ENCODE measurements around the gene MLXIP.

The MLXIP gene

DNA sequence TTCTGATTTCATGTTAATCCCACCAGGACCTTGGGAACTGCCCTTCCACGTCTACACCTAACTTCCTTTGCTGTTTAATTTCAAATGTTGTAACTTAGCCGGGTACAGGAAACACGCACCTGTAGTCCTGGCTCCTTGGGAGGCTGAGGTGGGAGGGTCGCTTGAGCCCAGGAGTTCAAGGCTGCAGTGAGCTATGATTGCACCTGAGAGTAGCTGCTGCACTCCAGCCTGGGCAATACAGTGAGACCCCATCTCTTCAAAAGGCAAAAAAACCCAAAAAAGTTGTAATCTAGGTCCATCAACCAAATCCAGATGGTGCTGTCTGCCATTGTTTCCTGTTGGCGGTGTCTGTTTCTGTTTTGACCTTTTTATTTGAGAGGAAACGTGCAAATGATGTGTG lies 42.4 kb upstream of the MLXIP start:
- Histone ChIP-seq H3K4me3 (ENCODE audit: low read depth, low read length) (no peak overlapping the region), H3K36me3 (ENCODE audit: control insufficient read depth in 2 of 2, insufficient read depth in 1 of 2, low read length in 2 of 2) (peaks cover 34 to 48% of the 10 kb centered on the region in 2 experiments; a peak in 2 of 3 replicates), H3K9me3 (ENCODE audit: control insufficient read depth, insufficient read depth, low read depth, low read length) (no peaks in the 10 kb centered on the region), H3K27ac (ENCODE audit: extremely low read depth, low read depth, low read length) (no peak overlapping the region), H3K4me1 (ENCODE audit: control insufficient read depth, insufficient read depth, low read length) (no peaks in the 10 kb centered on the region; the same call in 1 of the 2 replicates)
- ChIA-PET CTCF (no interaction called here), POLR2A (interaction anchor here (0.6 kb wide), 1 partner anchor 138 kb away, joined by 5 read pairs; no protein-coding TSS in a partner anchor)
- peak; percentile 84 for TF ChIP-seq ZNF121 (tag by site-specific recombination; IDR thresholded peaks at IDR 0.05)
- no peak for TF ChIP-seq ZNF610 (tag by site-specific recombination; IDR thresholded peaks at IDR 0.05; ENCODE audit: borderline replicate concordance)
- TF ChIP-seq KLF16 (tag by site-specific recombination; IDR thresholded peaks at IDR 0.05): no peak

DNA sequence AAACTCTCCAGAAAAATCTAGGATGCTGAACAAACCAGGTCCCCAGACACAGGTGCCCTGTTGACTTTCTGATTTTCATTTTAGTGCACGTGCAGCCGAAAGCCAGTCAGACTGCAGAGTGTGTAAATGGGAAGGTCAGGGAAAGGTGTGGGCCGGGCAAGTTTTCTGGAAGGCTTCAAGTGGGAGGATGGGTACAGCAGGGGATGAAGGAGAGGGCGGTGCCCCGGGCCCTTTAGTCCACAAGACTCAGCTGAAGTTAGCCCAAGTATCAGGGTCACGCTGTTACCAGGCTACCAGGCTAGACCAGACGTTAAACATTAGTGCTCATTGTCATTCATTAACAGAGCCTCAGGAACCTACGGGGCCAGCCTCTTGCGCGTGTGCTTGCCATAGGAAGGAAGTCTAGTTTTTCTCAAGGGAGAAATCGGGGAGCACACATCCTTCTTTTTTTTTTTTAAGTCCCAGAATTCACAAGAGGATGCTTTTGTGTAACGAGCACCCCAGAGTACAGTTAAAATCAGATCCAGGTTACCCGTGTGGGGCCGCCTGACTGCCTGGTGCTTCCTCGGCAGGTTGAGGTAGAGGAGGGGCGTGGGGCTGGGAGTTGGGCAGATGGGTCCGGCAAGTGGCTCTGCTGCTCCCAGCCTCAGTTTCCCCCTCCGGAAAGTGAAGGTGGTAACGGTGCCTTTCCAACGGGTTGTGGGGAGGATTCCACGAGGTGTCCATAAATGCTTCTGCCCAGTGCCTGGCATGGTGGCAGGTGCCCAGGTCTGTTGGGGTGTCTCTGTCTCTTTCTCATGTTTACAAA lies 37.8 kb upstream of the MLXIP start:
- ChIA-PET POLR2A (no interaction called here), CTCF (no interaction called here)
- Histone ChIP-seq H3K27ac (ENCODE audit: extremely low read depth, low read depth, low read length) (no peak overlapping the region), H3K9me3 (ENCODE audit: control insufficient read depth, insufficient read depth, low read depth, low read length) (no peaks in the 10 kb centered on the region), H3K36me3 (ENCODE audit: control insufficient read depth in 2 of 2, insufficient read depth in 1 of 2, low read length in 2 of 2) (peaks cover 59 to 63% of the 10 kb centered on the region in 2 experiments; a peak in 2 of 3 replicates), H3K4me3 (ENCODE audit: low read depth, low read length) (no peak overlapping the region), H3K4me1 (ENCODE audit: control insufficient read depth, insufficient read depth, low read length) (no peaks in the 10 kb centered on the region)
- TF ChIP-seq ZNF266 (tag by site-specific recombination; IDR thresholded peaks at IDR 0.05; ENCODE audit: low read depth): no peak
- TF ChIP-seq, protein P1, sequence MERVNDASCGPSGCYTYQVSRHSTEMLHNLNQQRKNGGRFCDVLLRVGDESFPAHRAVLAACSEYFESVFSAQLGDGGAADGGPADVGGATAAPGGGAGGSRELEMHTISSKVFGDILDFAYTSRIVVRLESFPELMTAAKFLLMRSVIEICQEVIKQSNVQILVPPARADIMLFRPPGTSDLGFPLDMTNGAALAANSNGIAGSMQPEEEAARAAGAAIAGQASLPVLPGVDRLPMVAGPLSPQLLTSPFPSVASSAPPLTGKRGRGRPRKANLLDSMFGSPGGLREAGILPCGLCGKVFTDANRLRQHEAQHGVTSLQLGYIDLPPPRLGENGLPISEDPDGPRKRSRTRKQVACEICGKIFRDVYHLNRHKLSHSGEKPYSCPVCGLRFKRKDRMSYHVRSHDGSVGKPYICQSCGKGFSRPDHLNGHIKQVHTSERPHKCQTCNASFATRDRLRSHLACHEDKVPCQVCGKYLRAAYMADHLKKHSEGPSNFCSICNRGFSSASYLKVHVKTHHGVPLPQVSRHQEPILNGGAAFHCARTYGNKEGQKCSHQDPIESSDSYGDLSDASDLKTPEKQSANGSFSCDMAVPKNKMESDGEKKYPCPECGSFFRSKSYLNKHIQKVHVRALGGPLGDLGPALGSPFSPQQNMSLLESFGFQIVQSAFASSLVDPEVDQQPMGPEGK (tag by site-specific recombination; IDR thresholded peaks at IDR 0.05): no peak
- TF ChIP-seq TCF7L2 (IDR thresholded peaks at IDR 0.05; ENCODE audit: borderline replicate concordance, low read depth, low read length): no peak
- no peak for TF ChIP-seq ZFP3 (tag by site-specific recombination; IDR thresholded peaks at IDR 0.05; ENCODE audit: low read depth)
- TF ChIP-seq, protein P2, sequence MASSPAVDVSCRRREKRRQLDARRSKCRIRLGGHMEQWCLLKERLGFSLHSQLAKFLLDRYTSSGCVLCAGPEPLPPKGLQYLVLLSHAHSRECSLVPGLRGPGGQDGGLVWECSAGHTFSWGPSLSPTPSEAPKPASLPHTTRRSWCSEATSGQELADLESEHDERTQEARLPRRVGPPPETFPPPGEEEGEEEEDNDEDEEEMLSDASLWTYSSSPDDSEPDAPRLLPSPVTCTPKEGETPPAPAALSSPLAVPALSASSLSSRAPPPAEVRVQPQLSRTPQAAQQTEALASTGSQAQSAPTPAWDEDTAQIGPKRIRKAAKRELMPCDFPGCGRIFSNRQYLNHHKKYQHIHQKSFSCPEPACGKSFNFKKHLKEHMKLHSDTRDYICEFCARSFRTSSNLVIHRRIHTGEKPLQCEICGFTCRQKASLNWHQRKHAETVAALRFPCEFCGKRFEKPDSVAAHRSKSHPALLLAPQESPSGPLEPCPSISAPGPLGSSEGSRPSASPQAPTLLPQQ (tag by site-specific recombination; IDR thresholded peaks at IDR 0.05): no peak
- no peak for TF ChIP-seq ZNF155 (tag by site-specific recombination; IDR thresholded peaks at IDR 0.05)
- TF ChIP-seq KLF16 (tag by site-specific recombination; IDR thresholded peaks at IDR 0.05): no peak
- no peak for TF ChIP-seq ZNF560 (tag by site-specific recombination; IDR thresholded peaks at IDR 0.05; ENCODE audit: borderline replicate concordance)
- no peak for TF ChIP-seq RBAK (tag by site-specific recombination; IDR thresholded peaks at IDR 0.05)
- no peak for TF ChIP-seq ZNF555 (tag by site-specific recombination; conservative IDR thresholded peaks at IDR 0.05)
- TF ChIP-seq, protein P3, sequence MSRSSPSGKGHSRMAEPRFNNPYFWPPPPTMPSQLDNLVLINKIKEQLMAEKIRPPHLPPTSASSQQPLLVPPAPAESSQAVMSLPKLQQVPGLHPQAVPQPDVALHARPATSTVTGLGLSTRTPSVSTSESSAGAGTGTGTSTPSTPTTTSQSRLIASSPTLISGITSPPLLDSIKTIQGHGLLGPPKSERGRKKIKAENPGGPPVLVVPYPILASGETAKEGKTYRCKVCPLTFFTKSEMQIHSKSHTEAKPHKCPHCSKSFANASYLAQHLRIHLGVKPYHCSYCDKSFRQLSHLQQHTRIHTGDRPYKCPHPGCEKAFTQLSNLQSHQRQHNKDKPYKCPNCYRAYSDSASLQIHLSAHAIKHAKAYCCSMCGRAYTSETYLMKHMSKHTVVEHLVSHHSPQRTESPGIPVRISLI (tag by site-specific recombination; IDR thresholded peaks at IDR 0.05): no peak
- TF ChIP-seq ZNF701 (tag by site-specific recombination; IDR thresholded peaks at IDR 0.05): no peak
- TF ChIP-seq, protein P4, sequence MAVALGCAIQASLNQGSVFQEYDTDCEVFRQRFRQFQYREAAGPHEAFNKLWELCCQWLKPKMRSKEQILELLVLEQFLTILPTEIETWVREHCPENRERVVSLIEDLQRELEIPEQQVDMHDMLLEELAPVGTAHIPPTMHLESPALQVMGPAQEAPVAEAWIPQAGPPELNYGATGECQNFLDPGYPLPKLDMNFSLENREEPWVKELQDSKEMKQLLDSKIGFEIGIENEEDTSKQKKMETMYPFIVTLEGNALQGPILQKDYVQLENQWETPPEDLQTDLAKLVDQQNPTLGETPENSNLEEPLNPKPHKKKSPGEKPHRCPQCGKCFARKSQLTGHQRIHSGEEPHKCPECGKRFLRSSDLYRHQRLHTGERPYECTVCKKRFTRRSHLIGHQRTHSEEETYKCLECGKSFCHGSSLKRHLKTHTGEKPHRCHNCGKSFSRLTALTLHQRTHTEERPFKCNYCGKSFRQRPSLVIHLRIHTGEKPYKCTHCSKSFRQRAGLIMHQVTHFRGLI (tag by site-specific recombination; IDR thresholded peaks at IDR 0.05): no peak
- TF ChIP-seq, protein P5, sequence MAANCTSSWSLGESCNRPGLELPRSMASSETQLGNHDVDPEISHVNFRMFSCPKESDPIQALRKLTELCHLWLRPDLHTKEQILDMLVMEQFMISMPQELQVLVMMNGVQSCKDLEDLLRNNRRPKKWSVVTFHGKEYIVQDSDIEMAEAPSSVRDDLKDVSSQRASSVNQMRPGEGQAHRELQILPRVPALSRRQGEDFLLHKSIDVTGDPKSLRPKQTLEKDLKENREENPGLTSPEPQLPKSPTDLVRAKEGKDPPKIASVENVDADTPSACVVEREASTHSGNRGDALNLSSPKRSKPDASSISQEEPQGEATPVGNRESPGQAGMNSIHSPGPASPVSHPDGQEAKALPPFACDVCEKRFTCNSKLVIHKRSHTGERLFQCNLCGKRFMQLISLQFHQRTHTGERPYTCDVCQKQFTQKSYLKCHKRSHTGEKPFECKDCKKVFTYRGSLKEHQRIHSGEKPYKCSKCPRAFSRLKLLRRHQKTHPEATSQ (tag by site-specific recombination; IDR thresholded peaks at IDR 0.05): no peak
- no peak for TF ChIP-seq ZNF791 (tag by site-specific recombination; IDR thresholded peaks at IDR 0.05)

All from HEK293 (cell line).